ENCODE results near the gene CELF2.
A peak's percentile ranks its signal among the peaks of the same experiment; 100 is the strongest.

Gene CELF2

DNA sequence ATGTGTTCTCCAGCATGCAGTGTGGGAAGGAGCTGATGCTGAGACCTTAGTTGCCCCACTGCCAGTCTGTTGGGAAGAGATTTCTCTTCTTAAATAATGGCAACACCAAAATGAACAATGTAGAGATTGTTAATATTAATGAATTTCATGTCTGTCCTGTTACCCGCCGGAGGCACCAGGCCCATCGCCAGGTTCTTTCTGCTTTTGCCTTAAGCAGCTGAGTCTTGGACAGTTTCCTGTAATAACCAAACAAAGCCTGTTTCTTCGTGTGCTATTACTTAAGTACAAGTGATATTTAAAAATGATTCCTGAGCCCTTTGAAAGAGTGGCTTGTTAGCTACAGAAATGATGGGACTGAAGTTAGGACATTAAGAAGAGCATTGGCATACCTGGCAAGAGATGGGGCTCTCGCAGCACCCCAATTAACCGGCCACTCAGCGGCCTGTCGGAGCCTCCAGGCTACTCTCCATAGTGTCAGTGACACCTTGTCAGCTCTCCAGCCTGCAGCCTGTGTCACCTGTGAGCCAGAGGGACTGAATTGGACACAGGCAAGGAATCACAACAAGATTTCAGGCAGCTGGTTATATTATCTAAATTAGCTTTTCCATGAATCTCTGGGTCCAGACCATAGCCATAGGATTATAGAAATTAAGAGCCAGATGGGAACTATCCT is 142.0 kb downstream of the CELF2 start:
- Mint-ChIP-seq H3K4me3 (no peak overlapping the region), H3K27ac (peak overlapping the region in 1 of 2 donors; percentile 49), H3K4me1 (ENCODE audit: low read depth in 2 of 2) (peaks cover 54 to 67% of the 10 kb centered on the region in 2 donors), H3K9me3 (peaks cover 0 to 9% of the 10 kb centered on the region in 2 donors), H3K27me3 (no peaks in the 10 kb centered on the region), H3K36me3 (ENCODE audit: insufficient read depth) (peaks cover 28% of the 10 kb centered on the region)
- no peak for ATAC-seq (replicated peaks)
- DNase-seq, result no peak

DNA sequence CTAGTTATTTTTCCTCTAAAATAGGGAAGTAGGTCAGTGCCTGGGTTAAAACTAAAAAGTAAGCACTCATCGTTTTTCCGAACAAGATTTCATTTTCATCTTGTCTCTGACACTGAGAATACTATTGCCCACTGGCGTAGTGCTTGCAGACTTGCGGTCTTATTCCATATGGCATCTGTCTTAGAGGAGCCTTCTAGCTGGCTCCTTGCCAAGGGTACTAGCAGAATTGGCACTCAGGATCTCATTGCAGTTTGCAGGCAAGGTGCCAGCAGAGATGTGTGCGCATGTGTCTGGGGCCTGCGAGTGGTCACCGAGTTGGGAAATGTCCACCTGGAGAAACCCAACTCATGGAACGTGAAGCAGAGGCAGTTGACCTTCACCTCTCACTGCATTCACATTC is 143.4 kb downstream of the CELF2 start:
- H3K27ac Mint-ChIP-seq, result no peak overlapping the region

DNA sequence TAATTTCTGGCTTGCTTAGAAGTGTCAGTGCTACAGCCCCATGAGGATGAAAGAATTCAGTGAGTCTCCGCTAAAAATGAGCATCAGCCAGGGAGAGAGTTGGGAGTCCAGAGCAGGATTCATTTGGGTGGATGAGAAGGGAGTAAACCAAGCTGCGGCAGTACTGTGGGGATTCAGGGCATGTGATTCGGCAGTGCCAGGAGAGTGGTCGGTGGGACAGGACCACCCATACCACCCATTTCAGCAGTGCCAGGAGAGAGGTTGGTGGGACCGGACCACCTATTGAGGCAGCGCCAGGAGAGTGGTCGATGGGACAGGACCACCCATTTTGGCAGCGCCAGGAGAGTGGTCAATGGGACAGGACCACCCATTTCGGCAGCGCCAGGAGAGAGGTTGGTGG is 144.2 kb downstream of the CELF2 start:
- no peak overlapping the region for H3K27ac Mint-ChIP-seq
- H3K27me3 Mint-ChIP-seq, result no peaks in the 10 kb centered on the region
- peaks cover 50% of the 10 kb centered on the region for H3K36me3 Mint-ChIP-seq (ENCODE audit: insufficient read depth)
- peaks cover 47 to 62% of the 10 kb centered on the region in 2 donors for H3K4me1 Mint-ChIP-seq (ENCODE audit: low read depth in 2 of 2)
- DNase-seq (no peak), ATAC-seq (replicated peaks) (no peak)
- no peak overlapping the region for H3K4me3 Mint-ChIP-seq
- H3K9me3 Mint-ChIP-seq, result peaks cover 0 to 9% of the 10 kb centered on the region in 2 donors

More for the DNA sequence above, 143.4 kb downstream of the CELF2 start:
- DNase-seq, result no peak
- no peak for ATAC-seq (replicated peaks)
- H3K27me3 Mint-ChIP-seq, result no peaks in the 10 kb centered on the region
- peaks cover 55 to 64% of the 10 kb centered on the region in 2 donors for H3K4me1 Mint-ChIP-seq (ENCODE audit: low read depth in 2 of 2)
- peaks cover 0 to 9% of the 10 kb centered on the region in 2 donors for H3K9me3 Mint-ChIP-seq
- no peak overlapping the region for H3K4me3 Mint-ChIP-seq
- H3K36me3 Mint-ChIP-seq (ENCODE audit: insufficient read depth), result peaks cover 42% of the 10 kb centered on the region

DNA sequence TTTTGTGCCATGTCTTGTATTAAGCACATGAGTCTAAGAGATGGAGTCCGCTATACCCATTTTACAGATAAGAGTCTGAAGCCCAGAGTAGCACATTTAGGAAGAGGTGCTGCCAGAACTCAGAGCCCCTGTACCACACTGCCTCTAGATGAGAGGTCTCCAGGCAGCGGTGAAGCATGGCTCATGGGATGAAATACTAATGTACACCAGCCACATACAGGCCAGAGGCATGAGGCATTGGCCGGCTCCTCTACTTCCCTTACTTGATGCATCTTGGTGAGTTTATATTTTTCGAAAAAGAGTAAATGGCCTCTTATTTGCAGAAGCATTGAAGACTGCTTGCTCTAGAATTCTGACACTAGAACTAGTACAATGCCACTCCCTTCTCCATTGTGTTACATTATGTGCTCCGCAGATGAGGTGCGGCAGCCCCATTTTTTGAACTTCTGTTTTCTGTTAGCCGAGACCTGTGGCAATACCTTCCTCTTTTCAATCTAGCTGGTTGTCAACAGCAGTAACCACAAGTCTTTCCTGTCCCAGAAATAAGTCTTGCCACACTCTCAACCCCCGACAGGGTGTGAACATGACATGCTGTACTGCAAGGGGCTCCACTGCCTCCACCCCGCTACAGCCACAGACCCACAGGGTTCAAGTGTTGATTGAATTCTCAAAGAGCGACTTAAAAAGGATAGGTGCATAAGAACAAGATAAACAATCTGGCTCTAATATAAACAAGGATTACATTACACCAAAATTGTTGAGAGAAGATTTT is 145.3 kb downstream of the CELF2 start:
- H3K27ac Mint-ChIP-seq, result no peak overlapping the region
- peaks cover 0 to 9% of the 10 kb centered on the region in 2 donors for H3K9me3 Mint-ChIP-seq
- DNase-seq, result peak; percentile 81 to 83 (median 83)
- H3K4me1 Mint-ChIP-seq (ENCODE audit: low read depth in 2 of 2), result peaks cover 38 to 53% of the 10 kb centered on the region in 2 donors
- H3K27me3 Mint-ChIP-seq, result no peaks in the 10 kb centered on the region
- no peak overlapping the region for H3K4me3 Mint-ChIP-seq
- peaks cover 57% of the 10 kb centered on the region for H3K36me3 Mint-ChIP-seq (ENCODE audit: insufficient read depth)
- peak; percentile 77 for ATAC-seq (replicated peaks)

DNA sequence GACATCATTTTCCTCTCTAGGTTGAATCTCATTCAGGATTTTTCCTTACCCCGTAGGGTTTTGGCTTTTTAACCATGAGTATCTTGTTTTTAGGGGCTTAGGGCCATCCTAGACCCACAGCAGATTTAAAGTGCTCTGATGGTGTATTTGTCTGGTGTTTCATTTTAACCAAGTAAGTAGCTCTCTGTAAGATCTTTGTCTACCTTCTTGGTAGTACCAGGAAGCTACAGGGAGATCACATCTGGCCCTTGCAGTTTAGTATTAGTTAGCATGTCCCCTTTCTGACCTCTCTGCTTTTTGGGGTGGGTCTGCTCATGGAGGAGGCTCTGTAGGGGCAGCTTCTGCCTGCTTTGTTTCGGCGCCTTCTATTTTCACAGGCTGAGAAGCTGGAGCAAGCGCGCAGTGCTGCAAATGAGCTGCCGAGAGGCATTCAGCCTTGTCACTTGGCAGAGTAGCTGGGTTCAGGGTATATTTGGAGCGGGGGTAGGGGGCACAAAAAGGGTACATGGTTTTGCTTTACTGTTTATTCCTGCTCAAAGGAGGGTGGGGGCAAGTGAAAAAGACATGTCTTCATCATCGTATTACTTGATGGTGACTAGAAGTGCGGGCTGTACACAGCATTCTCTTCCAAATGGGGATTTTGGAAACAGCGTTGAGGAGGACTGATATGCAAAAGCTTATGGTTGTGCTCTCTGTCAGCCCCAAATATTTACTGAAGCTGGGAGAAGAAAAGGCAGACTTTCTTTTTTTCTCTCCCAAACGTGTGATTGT is 146.3 kb downstream of the CELF2 start:
- Mint-ChIP-seq H3K27ac (no peak overlapping the region), H3K27me3 (no peaks in the 10 kb centered on the region), H3K4me1 (ENCODE audit: low read depth in 2 of 2) (peaks cover 30 to 49% of the 10 kb centered on the region in 2 donors), H3K36me3 (ENCODE audit: insufficient read depth) (peaks cover 57% of the 10 kb centered on the region), H3K4me3 (no peak overlapping the region), H3K9me3 (peaks cover 0 to 9% of the 10 kb centered on the region in 2 donors)
- ATAC-seq (replicated peaks) (no peak), DNase-seq (no peak)

DNA sequence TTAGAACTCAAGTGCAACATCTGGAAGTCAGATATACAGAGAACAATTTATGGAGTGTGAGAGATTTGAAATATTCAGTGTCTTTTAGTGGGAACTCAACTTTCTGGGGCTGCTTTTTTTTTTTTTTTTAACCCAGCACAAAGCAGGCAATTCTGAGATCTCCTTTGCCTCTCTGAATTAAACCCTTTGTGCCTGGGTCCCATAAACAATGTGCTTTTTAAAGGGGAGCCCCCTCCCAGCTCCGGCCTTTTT is 146.8 kb downstream of the CELF2 start:
- Mint-ChIP-seq H3K27ac (no peak overlapping the region), H3K4me1 (ENCODE audit: low read depth in 2 of 2) (peaks cover 30 to 49% of the 10 kb centered on the region in 2 donors)
- ATAC-seq (replicated peaks), result no peak

DNA sequence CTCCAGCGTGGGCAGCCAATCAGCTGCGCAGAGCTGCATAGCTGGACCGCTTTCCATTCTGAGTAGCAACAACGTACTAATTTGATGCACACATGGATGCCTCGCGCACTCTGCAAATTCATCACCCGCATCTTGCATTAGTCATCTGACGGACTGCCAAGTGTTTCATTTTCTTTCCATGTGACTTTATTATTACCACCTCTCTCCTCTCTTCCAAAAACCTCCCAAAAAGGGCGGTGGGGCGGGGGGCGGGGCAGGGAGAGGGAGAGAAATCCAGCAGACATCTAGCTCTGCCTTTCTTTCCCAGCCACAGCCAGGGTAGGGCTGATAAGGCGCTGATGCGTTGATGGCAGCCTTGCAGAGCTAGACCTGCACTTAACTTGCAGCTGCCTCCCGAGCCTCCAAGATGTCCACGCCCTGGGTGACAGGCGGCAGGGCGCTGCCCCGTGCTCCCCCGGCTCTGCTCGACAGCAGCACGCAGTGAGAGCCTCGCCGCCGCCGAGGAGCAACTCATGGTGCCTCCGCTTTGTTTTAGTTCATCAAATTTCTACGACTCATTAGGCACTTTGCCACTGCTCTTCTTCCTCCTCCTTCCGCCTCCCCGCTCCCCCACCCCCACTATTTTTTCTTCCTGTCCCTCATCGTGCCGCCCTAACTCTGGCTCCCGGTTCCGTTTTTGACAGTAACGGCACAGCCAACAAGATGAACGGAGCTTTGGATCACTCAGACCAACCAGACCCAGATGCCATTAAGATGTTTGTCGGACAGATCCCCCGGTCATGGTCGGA is 147.3 kb downstream of the CELF2 start:
- H3K4me3 Mint-ChIP-seq, result no peak overlapping the region
- peaks cover 57% of the 10 kb centered on the region for H3K36me3 Mint-ChIP-seq (ENCODE audit: insufficient read depth)
- H3K9me3 Mint-ChIP-seq, result peaks cover 0 to 9% of the 10 kb centered on the region in 2 donors
- H3K27ac Mint-ChIP-seq, result no peak overlapping the region
- ATAC-seq (replicated peaks), result peak; percentile 29
- H3K4me1 Mint-ChIP-seq (ENCODE audit: low read depth in 2 of 2), result peaks cover 28 to 45% of the 10 kb centered on the region in 2 donors
- peak in 2 of 3 experiments; percentile 58 to 63 for DNase-seq
- no peaks in the 10 kb centered on the region for H3K27me3 Mint-ChIP-seq

More for the DNA sequence above, 146.8 kb downstream of the CELF2 start:
- Mint-ChIP-seq H3K36me3 (ENCODE audit: insufficient read depth) (peaks cover 57% of the 10 kb centered on the region), H3K27me3 (no peaks in the 10 kb centered on the region), H3K4me3 (no peak overlapping the region), H3K9me3 (peaks cover 0 to 9% of the 10 kb centered on the region in 2 donors)
- no peak for DNase-seq

DNA sequence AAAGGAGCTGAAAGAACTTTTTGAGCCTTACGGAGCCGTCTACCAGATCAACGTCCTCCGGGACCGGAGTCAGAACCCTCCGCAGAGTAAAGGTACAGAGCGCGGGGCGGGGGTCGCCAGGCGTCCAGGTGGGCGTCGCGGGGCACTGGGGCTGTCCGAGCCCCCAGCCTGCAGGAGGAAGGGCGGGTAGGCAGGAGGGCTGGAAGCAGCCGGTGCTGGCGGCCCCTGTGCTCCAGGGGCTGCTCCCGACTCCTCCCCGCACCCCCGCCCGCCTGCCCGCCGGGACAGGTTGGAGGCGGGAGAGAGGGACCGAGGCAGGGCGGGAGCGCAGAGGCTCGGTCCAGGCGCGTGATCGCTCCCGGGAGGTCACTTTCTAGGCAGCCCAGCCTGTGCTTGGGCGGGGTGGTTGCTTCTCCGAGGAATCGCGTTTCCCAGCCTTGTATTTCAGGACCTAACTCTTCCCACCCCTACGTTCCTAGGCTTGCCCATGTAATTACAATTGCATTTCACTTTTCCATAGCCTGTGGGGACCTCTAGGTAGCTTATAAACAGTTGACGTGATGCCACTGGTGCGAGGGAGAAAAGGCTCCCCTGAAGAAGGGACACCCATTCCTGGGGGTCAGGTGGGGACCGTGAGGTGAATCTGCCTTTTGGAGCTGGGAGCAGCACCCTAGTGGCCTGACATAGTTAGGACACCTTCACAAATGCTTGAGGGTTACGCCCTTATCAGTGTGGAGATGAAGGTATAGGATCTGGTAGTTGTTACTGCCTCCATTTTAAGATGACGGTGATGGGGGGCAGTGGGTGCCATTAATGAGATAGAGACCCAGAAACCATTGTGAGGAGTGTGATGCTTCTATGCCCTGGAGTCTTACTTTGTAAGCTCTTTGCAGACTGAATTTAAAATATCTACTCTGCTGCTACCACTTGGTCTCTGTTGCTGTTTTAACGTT is 148.2 kb downstream of the CELF2 start:
- ATAC-seq (replicated peaks) (peak; percentile 55), DNase-seq (peak; percentile 63 to 70 (median 68))
- no peak overlapping the region for H3K4me3 Mint-ChIP-seq
- peaks cover 28 to 40% of the 10 kb centered on the region in 2 donors for H3K4me1 Mint-ChIP-seq (ENCODE audit: low read depth in 2 of 2)
- no peaks in the 10 kb centered on the region for H3K27me3 Mint-ChIP-seq
- H3K27ac Mint-ChIP-seq, result no peak overlapping the region
- peaks cover 0 to 9% of the 10 kb centered on the region in 2 donors for H3K9me3 Mint-ChIP-seq
- peaks cover 57% of the 10 kb centered on the region for H3K36me3 Mint-ChIP-seq (ENCODE audit: insufficient read depth)

DNA sequence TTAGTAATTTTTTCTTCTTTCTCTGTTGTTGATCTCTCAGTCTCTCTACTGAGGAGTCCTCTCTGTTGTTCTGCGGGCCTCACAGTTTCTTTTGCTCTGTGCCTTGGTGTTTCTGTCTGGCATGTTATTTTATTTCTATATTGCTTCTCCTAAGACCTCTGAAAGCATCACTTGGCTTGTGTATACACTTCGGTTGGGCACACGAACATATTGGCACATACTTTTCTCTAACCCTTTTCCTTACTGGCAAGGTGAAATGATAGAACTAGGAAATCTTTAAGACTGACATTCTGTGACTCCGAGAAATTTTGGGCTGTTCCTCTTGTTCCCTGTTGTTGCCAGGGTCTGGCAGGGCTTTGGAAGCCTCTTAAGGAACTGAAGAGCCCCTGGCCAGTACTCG is 148.9 kb downstream of the CELF2 start:
- Mint-ChIP-seq H3K36me3 (ENCODE audit: insufficient read depth) (peaks cover 57% of the 10 kb centered on the region), H3K27me3 (no peaks in the 10 kb centered on the region)
- no peak for ATAC-seq (replicated peaks)

DNA sequence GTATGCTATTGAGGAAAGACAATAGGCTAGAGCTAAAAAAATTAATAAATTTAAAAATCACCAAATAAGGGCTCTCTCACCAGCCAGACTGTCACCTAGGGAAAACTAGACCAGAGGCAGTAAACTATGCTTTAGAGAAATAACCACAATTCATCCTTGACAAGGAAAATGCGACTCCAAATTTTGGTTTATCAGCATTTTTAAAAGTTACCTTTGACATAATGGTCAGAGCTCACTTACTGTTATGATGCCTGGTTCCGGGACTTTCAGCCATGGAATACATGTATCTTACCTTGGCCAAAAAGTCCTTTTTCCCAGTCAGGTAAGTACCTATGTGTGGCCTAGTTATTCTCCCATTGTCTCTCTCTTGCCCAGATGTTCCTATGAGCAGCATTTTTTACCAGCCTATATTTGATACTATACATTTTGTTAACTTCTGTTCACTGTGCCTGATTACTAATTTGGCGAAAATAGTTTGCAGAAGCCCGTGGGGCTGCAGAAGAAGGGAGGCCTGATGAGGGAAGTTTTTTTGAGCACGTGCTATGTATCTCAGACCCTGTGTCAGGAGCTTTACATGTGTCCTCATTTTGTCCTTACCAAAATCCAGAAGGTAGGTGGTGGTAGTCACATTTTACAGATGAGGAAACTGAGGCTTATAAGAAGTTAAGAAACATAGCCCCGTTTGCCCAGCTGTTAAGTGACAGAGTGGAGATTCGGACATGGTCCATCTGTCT is 149.7 kb downstream of the CELF2 start:
- H3K27ac Mint-ChIP-seq, result no peak overlapping the region
- H3K27me3 Mint-ChIP-seq, result no peaks in the 10 kb centered on the region
- peaks cover 15 to 28% of the 10 kb centered on the region in 2 donors for H3K4me1 Mint-ChIP-seq (ENCODE audit: low read depth in 2 of 2)
- ATAC-seq (replicated peaks) (no peak), DNase-seq (no peak)
- no peaks in the 10 kb centered on the region for H3K9me3 Mint-ChIP-seq
- peaks cover 52% of the 10 kb centered on the region for H3K36me3 Mint-ChIP-seq (ENCODE audit: insufficient read depth)
- no peak overlapping the region for H3K4me3 Mint-ChIP-seq

More for the DNA sequence above, 148.9 kb downstream of the CELF2 start:
- peaks cover 0 to 8% of the 10 kb centered on the region in 2 donors for H3K9me3 Mint-ChIP-seq
- no peak overlapping the region for H3K27ac Mint-ChIP-seq
- H3K4me3 Mint-ChIP-seq, result no peak overlapping the region
- DNase-seq, result no peak
- peaks cover 22 to 35% of the 10 kb centered on the region in 2 donors for H3K4me1 Mint-ChIP-seq (ENCODE audit: low read depth in 2 of 2)

DNA sequence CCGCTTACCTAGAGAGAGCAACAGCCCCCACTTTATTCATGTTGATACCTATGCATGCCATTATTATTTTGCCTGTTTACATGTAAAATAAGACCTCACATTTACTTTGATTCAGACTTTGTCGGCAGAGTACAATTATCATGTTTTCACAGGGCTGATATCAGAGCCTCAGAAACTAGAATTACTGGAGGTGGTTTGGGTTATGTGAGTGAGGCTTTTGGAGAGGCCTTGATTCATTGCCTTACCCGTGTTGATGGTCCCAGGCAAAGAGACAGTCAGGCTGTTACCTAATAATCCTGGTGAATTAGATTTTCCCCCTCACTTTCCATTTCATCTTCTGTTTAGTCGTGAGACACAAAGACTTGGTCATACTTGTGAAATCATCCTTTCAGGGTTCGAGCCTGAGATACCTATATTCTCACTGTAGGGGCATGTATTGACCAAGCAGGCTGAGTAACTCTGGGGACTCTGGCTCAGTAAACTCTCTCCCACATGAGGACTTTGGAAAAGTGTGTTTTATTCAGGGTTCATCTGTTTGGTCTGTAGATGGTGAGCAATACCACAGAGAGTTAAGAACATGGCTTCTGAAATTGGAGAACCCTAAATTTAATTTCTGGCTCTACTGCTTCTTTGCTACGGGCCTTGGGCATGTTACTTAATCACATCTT is 150.9 kb downstream of the CELF2 start:
- H3K9me3 Mint-ChIP-seq, result no peaks in the 10 kb centered on the region
- ATAC-seq (replicated peaks), result no peak
- H3K4me3 Mint-ChIP-seq, result no peak overlapping the region
- H3K36me3 Mint-ChIP-seq (ENCODE audit: insufficient read depth), result peaks cover 54% of the 10 kb centered on the region
- H3K4me1 Mint-ChIP-seq (ENCODE audit: low read depth in 2 of 2), result peaks cover 18 to 29% of the 10 kb centered on the region in 2 donors
- no peak for DNase-seq
- no peaks in the 10 kb centered on the region for H3K27me3 Mint-ChIP-seq
- no peak overlapping the region for H3K27ac Mint-ChIP-seq
